ENCODE results near the gene FAM83F.

FAM83F gene

DNA sequence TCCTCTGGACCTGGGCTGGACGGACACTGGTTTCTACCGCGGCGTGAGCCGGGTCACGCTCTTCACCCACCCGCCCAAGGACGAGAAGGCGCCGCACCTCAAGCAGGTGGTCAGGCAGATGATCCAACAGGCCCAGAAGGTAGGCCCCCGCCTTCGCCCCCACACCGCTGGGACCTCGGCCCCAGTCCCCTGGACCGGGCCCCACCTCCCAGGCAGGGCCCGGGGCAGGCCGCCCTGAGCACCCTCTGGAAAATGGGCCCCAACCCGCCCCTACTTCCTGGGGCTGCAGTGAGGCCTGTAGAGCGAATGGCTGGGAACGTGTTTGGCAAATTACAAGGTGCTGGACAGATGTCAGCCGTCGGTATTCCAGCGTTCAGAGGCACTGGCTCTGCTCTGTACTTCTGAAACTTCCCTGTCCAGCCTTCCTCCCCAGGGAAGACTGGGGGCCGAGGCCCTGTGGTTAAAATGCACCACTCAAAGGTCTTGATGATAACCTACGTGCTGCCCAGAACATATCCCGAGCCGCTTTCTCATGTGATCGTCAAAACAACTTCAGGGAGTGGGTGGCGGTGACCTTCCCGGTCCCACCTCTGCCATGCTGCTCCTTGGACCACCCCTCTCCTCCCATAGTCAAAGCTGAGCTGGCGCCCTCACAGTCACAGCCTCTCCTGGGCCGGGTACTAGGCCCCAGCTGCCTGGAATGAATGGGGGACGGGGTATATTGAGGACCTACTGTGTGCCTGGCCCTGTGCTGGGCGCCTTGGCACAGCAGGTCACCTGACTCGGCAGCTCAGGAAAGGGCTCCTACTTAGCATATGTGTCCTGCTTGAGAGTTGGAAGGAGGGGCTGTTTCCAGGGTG lies 869 bp downstream of the FAM83F start:
- DNase-seq = no peak

GRCh38 chr22:39996732-39997131 lies 2.0 kb downstream of the FAM83F start:
- no peak for DNase-seq

DNA sequence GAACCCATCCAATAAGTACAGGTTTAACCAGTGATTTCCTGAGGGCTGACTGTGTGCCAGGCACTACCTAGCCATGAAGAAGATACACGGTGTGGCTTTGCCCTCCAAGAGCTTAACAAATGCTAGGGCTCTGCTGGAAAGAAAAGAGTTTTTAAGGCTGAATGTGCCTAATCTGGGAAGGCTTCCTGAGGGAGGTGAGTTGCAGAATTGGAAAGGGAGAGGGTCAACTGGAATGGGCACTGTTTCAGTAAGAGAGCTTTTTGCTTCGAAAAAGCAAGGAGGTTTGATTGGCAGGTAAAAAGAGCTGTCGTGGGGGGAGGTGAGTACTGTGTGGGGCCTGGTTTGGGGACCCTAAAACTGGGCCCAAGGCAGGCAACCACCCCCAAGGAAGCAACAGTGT lies 2.7 kb downstream of the FAM83F start:
- DNase-seq = no peak

DNA sequence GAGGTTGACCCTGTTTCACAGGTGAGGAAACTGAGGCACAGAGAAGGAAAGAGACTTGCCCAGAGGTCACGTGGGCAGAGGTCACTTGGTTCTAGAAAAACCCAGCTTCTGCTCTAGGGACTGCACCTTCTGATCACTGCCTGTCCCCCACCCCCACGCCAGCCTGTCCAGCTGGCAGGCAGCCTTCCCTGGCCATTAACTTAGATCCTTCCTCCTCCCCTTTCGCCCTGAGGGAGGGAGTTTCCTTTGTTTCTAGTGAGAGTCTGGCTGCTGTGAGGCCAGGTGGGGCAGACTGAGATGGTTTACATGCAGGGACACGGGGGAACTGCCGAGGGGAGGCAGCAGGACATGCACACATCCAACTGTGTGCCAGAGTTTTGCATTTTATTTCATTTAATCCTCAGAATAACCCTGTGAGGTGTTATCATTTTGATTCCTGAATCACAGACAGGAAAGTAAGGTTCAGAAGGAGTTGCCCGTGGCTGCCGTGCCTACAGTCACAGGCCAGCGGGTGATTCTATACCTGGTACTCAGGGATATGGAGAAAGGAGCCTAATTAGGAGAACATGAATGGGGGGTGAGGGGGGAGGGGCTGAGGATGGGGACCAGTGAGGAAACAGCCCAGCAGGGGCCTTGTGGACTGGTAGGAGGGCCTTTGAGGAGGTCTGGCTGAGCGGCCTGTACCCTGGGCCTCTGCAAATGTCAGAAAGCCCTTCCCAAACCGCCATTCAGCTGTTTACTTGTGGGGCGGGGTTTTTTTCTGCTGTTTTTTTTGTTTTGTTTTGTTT lies 3.4 kb downstream of the FAM83F start:
- DNase-seq = no peak

GRCh38 chr22:39999144-39999757 lies 4.5 kb downstream of the FAM83F start:
- DNase-seq = no peak

- no peak for DNase-seq
Observed at GRCh38 chr22:40000171-40000570, 5.4 kb downstream of the FAM83F start.

GRCh38 chr22:40001106-40001505 lies 6.4 kb downstream of the FAM83F start:
- DNase-seq = no peak

GRCh38 chr22:40001800-40002577 lies 7.2 kb downstream of the FAM83F start:
- DNase-seq = no peak

GRCh38 chr22:40002935-40003715 lies 8.4 kb downstream of the FAM83F start:
- DNase-seq = no peak

- DNase-seq = no peak
Observed at GRCh38 chr22:40004836-40005235, 10.1 kb downstream of the FAM83F start.

DNA sequence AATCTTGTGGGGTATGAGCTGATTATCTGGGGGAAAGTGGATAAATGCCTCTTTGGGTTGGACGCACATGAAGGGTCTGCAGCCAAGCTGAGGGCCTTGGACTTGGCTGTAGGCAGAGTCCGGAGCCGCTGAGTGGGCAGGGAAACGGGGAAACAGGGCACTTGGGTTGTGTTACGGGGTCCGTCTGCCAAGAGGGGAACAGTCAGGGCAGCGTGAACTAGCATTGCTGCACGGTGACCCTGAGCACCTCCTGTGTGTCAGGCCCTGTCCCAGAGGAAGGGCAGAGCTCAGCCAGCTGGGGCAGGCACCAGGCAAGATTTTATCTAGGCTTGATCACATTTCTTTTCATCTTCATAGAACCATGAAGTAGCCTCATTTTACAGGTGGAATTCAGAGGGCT lies 11.9 kb downstream of the FAM83F start:
- no peak for DNase-seq

DNA sequence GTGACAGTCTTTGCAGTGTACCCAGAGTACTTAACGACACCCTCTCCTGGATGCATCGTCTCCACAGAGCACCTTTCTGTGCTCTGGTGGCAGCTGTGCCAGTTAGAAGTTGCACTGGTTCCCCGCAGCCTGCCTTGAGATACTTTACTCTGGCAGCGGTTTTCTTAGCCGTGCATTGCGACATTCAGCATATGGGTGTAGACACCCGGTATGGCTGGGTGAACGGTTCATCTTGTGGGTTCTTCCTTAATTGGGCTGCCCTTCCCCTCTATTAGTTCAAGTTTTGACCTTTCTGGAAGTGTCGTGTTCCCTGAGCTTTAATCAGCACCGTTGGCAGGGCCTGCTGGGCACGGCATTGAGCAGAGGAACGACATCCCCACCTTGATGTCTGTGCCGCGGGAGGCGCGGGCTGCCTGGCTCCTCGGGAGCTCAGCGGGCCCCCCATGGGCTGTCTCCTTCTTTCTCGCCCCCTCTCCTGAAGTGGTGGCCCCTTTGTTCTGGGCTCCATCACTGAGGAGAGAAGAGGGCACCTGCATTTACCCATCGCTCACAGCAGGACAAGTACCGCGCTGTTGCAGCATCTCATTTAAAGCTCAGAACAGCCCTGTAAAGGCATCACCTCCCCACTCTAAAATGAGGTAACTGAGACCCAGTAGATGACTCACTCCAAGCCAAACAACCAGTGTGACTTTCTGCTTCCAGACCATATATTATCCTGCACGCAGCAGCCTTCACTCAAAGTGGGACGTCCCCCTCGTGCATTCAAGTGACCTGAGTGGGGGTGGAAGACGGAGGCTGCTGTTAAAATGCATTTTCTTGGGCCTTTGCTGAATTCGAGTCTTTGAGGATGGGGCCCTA lies 13.3 kb downstream of the FAM83F start:
- no peak for DNase-seq

- no peak for DNase-seq
Observed at GRCh38 chr22:40008726-40009291, 14.1 kb downstream of the FAM83F start.

DNA sequence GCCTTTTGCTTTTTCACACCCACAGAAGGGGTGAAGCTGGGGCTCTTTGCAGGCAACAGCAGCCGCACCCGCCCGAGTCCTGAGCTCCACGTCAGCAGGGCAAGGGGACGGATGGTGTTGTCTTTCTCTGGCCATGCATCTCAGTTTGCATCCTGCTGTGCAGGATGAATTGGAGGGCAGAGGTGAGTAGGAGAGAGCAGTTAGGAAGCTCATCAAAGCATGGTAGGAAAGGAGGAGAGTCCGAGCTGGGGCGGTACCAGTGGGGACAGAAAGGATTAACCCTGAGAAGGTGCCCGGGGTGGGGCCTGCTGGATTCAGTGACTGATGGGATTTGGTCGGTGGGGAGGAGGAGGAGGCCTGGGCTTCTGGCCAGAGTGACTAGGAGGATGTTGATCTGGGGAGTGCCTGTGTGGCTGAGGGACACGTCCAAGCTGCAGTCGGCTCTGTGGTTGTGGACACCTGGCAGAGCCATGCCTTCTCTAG lies 14.6 kb downstream of the FAM83F start:
- no peak for DNase-seq

DNA sequence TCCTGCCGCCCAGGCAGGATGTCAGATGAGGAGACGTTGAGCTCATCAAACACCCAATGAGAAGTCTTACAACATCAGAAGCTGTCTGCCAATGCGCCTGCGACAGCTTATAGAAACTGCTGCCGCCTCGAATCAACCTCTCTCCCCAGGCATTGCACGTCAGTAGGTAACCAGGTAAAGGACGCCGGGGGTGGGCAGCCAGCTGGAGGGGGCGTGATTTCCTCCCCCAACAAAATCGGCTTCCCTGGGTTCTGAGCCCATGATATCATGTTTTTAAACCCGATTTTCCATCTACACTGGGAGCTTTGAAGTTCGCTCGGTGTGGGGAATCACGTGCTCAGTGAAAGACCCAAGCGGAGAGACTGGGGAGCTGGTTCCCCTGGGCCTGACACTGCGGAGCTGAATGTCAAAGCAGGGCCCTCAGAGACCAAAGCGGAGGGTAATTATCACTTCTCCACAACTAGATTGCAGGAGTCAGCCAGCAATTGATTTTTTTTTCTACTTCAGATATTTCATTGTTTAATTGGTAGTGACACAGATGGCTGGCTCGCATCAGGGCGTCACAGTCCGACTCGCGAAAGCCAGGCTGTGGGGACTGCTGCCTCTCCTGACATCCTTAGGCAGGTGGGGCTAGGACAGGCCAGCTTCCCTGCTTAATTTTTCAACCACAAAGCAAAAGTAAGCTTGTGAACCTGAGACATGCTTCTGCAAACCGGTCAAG lies 15.4 kb downstream of the FAM83F start:
- peak; percentile 29 for DNase-seq

DNA sequence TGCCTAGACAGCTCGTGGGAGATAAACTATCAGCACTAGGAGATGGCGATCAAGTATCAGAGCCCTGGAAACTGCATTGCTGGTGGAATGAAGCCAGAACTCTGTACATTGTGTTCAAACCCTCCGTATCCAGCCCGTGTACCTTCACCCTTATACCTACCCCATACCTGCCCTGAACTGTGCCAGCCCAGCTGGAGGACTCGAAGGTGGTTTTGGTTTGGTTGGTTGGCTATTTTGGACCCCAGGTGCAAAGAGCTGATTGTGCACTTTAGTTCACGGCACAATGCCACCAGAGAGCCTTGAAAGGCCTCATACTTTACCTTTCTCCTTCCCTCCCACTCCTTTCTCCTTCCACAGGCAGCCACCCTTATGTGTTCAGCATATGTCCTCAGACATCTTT lies 16.0 kb downstream of the FAM83F start:
- no peak for DNase-seq

DNA sequence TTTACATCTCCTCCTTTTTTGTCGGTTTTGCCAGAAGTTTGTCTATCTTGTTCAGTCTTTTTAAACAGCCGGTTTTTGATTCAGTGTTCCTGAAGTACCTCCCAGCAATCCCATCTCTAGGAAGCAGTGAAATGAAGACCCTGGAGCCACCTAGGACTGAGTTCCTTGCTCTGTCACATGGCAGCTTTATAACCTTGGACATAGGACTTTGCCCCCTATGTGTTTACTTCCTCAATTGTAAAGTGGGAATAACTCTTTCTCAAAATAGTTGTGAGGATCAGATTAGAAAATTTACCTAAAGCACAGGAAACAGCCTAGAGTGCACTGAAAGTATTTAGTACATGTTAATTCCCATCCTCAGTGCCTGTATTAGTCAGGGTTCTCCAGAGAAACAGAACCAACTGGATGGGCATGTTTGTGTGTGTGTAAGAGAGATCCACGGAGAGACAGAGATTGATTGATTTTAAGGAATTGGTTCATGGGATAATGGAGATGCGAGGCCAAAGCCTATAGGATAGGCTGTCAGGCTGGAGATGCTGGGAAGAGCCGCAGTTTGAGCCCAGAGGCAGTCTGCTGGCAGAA lies 20.0 kb downstream of the FAM83F start:
- no peak for DNase-seq

DNA sequence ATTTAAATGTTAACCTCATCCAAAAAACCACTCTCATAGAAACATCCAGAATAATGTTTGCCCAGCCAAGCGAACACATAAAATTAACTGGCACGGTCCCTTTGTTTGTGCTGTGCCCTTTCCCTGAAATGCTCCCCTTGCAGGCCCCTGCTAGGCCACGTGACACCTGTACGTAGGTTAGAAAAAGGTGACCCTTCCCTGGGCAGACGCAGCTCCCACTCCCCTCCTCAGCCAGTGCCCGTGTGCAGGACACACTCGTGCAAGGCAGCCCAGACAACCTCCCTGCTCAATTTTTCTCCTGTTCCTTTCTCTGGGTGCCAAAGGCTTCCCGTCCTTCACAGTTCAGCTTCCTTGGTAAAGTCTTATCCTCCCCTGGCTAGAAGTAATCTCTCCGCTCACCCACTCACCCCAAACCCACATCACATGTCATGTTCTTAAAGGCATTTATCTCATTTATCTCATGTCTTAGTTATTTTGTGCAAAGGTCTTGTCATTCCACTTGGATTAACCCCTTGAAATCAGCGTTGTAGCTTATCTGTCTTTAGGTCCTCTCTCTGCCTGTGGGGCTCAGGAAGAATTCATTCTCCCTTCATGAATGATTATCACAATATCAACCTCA lies 20.7 kb downstream of the FAM83F start:
- no peak for DNase-seq

GRCh38 chr22:40018051-40018450 lies 23.3 kb downstream of the FAM83F start:
- no peak for DNase-seq
